Effector memory CD4-positive, alpha-beta T cell (primary cell): ENCODE measurements around the gene ASCL5.

Experiments used
- DNase-seq, 3 donors: peaks; one replicate each; pipeline ENCODE4 v3.0.0-alpha.2; 2020
- H3K27ac ChIP-seq: 2 replicates; pipeline ENCODE4 v1.7.0; 2013; ENCODE audit warnings: mild to moderate bottlenecking, low read length, moderate library complexity; ENCODE audit not compliant: insufficient read depth, poor library complexity, severe bottlenecking
- H3K27me3 ChIP-seq: replicated peaks from 2 replicates; pipeline ENCODE4 v1.7.0; 2013; ENCODE audit warnings: mild to moderate bottlenecking, low read length; ENCODE audit not compliant: insufficient read depth, control insufficient read depth, poor library complexity, severe bottlenecking
- H3K36me3 ChIP-seq: 2 replicates; pipeline ENCODE4 v1.7.0; 2013; ENCODE audit warnings: mild to moderate bottlenecking, low read length, moderate library complexity; ENCODE audit not compliant: control insufficient read depth, insufficient read depth
- H3K4me1 ChIP-seq: 2 replicates; pipeline ENCODE4 v1.7.0; 2013; ENCODE audit warnings: low read length, mild to moderate bottlenecking; ENCODE audit not compliant: control insufficient read depth, insufficient read depth, poor library complexity, severe bottlenecking
- H3K4me3 ChIP-seq: 2 replicates; pipeline ENCODE4 v1.7.0; 2013; ENCODE audit warnings: low read length, low read depth, mild to moderate bottlenecking; ENCODE audit not compliant: insufficient read depth, poor library complexity, severe bottlenecking
- H3K9me3 ChIP-seq: 2 replicates; pipeline ENCODE4 v1.7.0; 2013; ENCODE audit warnings: mild to moderate bottlenecking, low read length, moderate library complexity; ENCODE audit not compliant: control insufficient read depth

Gene ASCL5

GRCh38 chr1:201136355-201137023, 9.5 kb upstream of the ASCL5 start:
- Histone ChIP-seq H3K4me3 (no peak overlapping the region), H3K27me3 (no peaks in the 10 kb centered on the region), H3K4me1 (no peaks in the 10 kb centered on the region), H3K9me3 (no peaks in the 10 kb centered on the region), H3K36me3 (peaks cover 17% of the 10 kb centered on the region), H3K27ac (no peak overlapping the region)
- no peak for DNase-seq

GRCh38 chr1:201134405-201134804, 7.4 kb upstream of the ASCL5 start:
- Histone ChIP-seq H3K4me1 (no peaks in the 10 kb centered on the region), H3K36me3 (no peaks in the 10 kb centered on the region), H3K27ac (no peak overlapping the region), H3K4me3 (no peak overlapping the region), H3K27me3 (no peaks in the 10 kb centered on the region), H3K9me3 (no peaks in the 10 kb centered on the region)
- no peak for DNase-seq

DNA sequence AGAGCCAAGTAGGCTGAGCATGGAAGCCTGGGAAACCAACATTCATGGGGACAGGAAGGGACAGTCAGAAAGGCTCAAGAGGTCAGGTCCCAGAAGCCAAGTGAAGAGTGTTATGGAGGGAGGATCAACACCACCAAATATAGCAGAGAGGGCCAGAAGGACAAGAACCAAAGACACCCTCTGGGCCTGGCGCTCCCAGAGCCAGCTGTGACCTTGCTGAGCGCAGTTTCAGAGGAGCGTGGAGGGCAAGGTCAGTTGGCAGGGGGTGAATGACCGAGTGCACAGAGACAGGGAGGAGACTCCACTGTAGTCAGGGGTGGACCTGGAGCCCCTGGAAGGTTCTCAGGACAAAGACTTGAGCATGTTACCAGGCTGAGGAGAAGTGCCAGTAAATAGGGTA, 4.4 kb upstream of the ASCL5 start:
- no peak overlapping the region for H3K27ac ChIP-seq
- DNase-seq = no peak
- H3K4me3 ChIP-seq = no peak overlapping the region
- H3K4me1 ChIP-seq = no peaks in the 10 kb centered on the region
- H3K36me3 ChIP-seq = no peaks in the 10 kb centered on the region
- H3K9me3 ChIP-seq = no peaks in the 10 kb centered on the region
- H3K27me3 ChIP-seq = no peaks in the 10 kb centered on the region

GRCh38 chr1:201128962-201129361, 2.0 kb upstream of the ASCL5 start:
- Histone ChIP-seq H3K9me3 (no peaks in the 10 kb centered on the region), H3K4me1 (no peaks in the 10 kb centered on the region), H3K27me3 (no peaks in the 10 kb centered on the region), H3K36me3 (no peaks in the 10 kb centered on the region), H3K4me3 (no peak overlapping the region), H3K27ac (no peak overlapping the region)
- no peak for DNase-seq

GRCh38 chr1:201128476-201128875, 1.5 kb upstream of the ASCL5 start:
- no peaks in the 10 kb centered on the region for H3K4me1 ChIP-seq
- DNase-seq = no peak
- H3K9me3 ChIP-seq = no peaks in the 10 kb centered on the region
- no peak overlapping the region for H3K27ac ChIP-seq
- H3K36me3 ChIP-seq = no peaks in the 10 kb centered on the region
- no peaks in the 10 kb centered on the region for H3K27me3 ChIP-seq
- no peak overlapping the region for H3K4me3 ChIP-seq

GRCh38 chr1:201127755-201128455, 921 bp upstream of the ASCL5 start:
- no peaks in the 10 kb centered on the region for H3K4me1 ChIP-seq
- no peaks in the 10 kb centered on the region for H3K9me3 ChIP-seq
- H3K27ac ChIP-seq = no peak overlapping the region
- no peak for DNase-seq
- H3K27me3 ChIP-seq = no peaks in the 10 kb centered on the region
- H3K4me3 ChIP-seq = no peak overlapping the region
- H3K36me3 ChIP-seq = no peaks in the 10 kb centered on the region

GRCh38 chr1:201126463-201126831, 537 bp downstream of the ASCL5 start:
- DNase-seq = no peak
- Histone ChIP-seq H3K36me3 (no peaks in the 10 kb centered on the region), H3K27ac (no peak overlapping the region), H3K4me3 (no peak overlapping the region), H3K9me3 (no peaks in the 10 kb centered on the region), H3K4me1 (no peaks in the 10 kb centered on the region), H3K27me3 (no peaks in the 10 kb centered on the region)

DNA sequence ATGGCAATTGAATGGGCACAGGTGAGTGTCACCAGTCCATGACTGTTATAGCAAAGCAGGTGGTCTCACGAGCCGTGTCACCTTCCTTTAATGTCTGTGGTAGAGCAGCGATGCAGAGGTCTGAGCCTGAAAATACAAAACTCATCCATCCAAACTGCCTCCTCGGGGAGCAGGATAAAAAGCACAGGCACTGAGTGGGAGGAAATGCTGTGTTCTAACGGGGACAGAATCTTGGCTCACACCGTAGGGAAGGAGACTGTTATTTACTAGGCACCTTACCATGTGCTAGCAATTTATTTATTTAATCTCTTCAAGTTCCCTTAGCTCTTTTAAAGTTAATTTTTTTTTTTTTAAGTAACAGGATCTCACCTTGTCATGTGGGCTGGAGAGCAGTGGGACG, 1.2 kb downstream of the ASCL5 start:
- no peaks in the 10 kb centered on the region for H3K4me1 ChIP-seq
- no peak for DNase-seq
- H3K4me3 ChIP-seq = no peak overlapping the region
- no peaks in the 10 kb centered on the region for H3K36me3 ChIP-seq
- H3K27ac ChIP-seq = no peak overlapping the region
- no peaks in the 10 kb centered on the region for H3K9me3 ChIP-seq
- H3K27me3 ChIP-seq = no peaks in the 10 kb centered on the region

DNA sequence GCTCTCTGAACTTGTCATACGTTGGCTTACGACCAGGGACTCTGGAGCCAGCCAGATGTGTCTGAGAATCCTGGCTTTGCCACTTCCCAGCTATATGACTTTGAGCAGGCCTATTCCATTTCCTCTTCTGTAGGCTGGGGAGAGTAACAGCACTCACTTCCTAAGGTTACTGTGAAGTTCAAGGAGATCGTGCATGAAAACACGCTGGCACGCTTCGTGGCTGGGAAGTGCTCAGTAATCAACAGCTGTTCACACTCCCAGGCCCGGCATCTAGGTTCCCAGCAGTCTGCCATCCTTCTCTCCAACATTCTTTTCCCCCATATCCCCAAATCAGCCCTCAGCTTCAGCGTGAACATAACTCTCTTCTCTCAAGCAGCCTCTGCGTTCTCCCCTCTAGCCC, 2.0 kb downstream of the ASCL5 start:
- DNase-seq = no peak
- Histone ChIP-seq H3K4me3 (no peak overlapping the region), H3K9me3 (no peaks in the 10 kb centered on the region), H3K27me3 (no peaks in the 10 kb centered on the region), H3K36me3 (no peaks in the 10 kb centered on the region), H3K4me1 (no peaks in the 10 kb centered on the region), H3K27ac (no peak overlapping the region)

- Histone ChIP-seq H3K4me3 (no peak overlapping the region), H3K27me3 (no peaks in the 10 kb centered on the region), H3K9me3 (no peaks in the 10 kb centered on the region), H3K36me3 (no peaks in the 10 kb centered on the region), H3K27ac (no peak overlapping the region), H3K4me1 (no peaks in the 10 kb centered on the region)
- no peak for DNase-seq
Measured at GRCh38 chr1:201123866-201124265, 3.1 kb downstream of the ASCL5 start.
